ENCODE results near the gene SLCO4A1.

Gene SLCO4A1

GRCh38 chr20:62609811-62610757, 32.2 kb upstream of the SLCO4A1 start:
- H3K27me3 ChIP-seq (ENCODE audit: control insufficient read depth, insufficient read depth, low read length): no peaks in the 10 kb centered on the region
- H3K4me3 ChIP-seq (ENCODE audit: low read length): no peak overlapping the region
- no peaks in the 10 kb centered on the region for H3K36me3 ChIP-seq (ENCODE audit: control insufficient read depth, insufficient read depth, low read length)
- H3K4me1 ChIP-seq (ENCODE audit: control insufficient read depth, insufficient read depth, low read length): no peaks in the 10 kb centered on the region
- no peak overlapping the region for H3K9ac ChIP-seq (ENCODE audit: low read length)
- no peak overlapping the region for H3K27ac ChIP-seq (ENCODE audit: low read depth, low read length)

- no peaks in the 10 kb centered on the region for H3K36me3 ChIP-seq (ENCODE audit: control insufficient read depth, insufficient read depth, low read length)
- no peak overlapping the region for H3K27ac ChIP-seq (ENCODE audit: low read depth, low read length)
- no peak overlapping the region for H3K4me3 ChIP-seq (ENCODE audit: low read length)
- H3K4me1 ChIP-seq (ENCODE audit: control insufficient read depth, insufficient read depth, low read length): no peaks in the 10 kb centered on the region
- H3K9ac ChIP-seq (ENCODE audit: low read length): no peak overlapping the region
- H3K27me3 ChIP-seq (ENCODE audit: control insufficient read depth, insufficient read depth, low read length): no peaks in the 10 kb centered on the region
Observed at GRCh38 chr20:62611012-62611411, 31.3 kb upstream of the SLCO4A1 start.

GRCh38 chr20:62611819-62612218, 30.5 kb upstream of the SLCO4A1 start:
- Histone ChIP-seq H3K27ac (ENCODE audit: low read depth, low read length) (no peak overlapping the region), H3K4me1 (ENCODE audit: control insufficient read depth, insufficient read depth, low read length) (no peaks in the 10 kb centered on the region), H3K27me3 (ENCODE audit: control insufficient read depth, insufficient read depth, low read length) (no peaks in the 10 kb centered on the region), H3K9ac (ENCODE audit: low read length) (no peak overlapping the region), H3K4me3 (ENCODE audit: low read length) (no peak overlapping the region), H3K36me3 (ENCODE audit: control insufficient read depth, insufficient read depth, low read length) (no peaks in the 10 kb centered on the region)

GRCh38 chr20:62614085-62614960, 28.0 kb upstream of the SLCO4A1 start:
- Histone ChIP-seq H3K36me3 (ENCODE audit: control insufficient read depth, insufficient read depth, low read length) (no peaks in the 10 kb centered on the region), H3K27me3 (ENCODE audit: control insufficient read depth, insufficient read depth, low read length) (no peaks in the 10 kb centered on the region), H3K4me3 (ENCODE audit: low read length) (no peak overlapping the region), H3K27ac (ENCODE audit: low read depth, low read length) (no peak overlapping the region), H3K4me1 (ENCODE audit: control insufficient read depth, insufficient read depth, low read length) (no peaks in the 10 kb centered on the region), H3K9ac (ENCODE audit: low read length) (no peak overlapping the region)

- Histone ChIP-seq H3K4me1 (ENCODE audit: control insufficient read depth, insufficient read depth, low read length) (no peaks in the 10 kb centered on the region), H3K36me3 (ENCODE audit: control insufficient read depth, insufficient read depth, low read length) (no peaks in the 10 kb centered on the region), H3K9ac (ENCODE audit: low read length) (no peak overlapping the region), H3K4me3 (ENCODE audit: low read length) (no peak overlapping the region), H3K27ac (ENCODE audit: low read depth, low read length) (no peak overlapping the region), H3K27me3 (ENCODE audit: control insufficient read depth, insufficient read depth, low read length) (no peaks in the 10 kb centered on the region)
Observed at GRCh38 chr20:62614961-62615680, 27.2 kb upstream of the SLCO4A1 start.

- H3K4me3 ChIP-seq (ENCODE audit: low read length): no peak overlapping the region
- H3K27me3 ChIP-seq (ENCODE audit: control insufficient read depth, insufficient read depth, low read length): no peaks in the 10 kb centered on the region
- H3K27ac ChIP-seq (ENCODE audit: low read depth, low read length): no peak overlapping the region
- H3K36me3 ChIP-seq (ENCODE audit: control insufficient read depth, insufficient read depth, low read length): no peaks in the 10 kb centered on the region
- no peaks in the 10 kb centered on the region for H3K4me1 ChIP-seq (ENCODE audit: control insufficient read depth, insufficient read depth, low read length)
- no peak overlapping the region for H3K9ac ChIP-seq (ENCODE audit: low read length)
Observed at GRCh38 chr20:62615750-62616251, 26.5 kb upstream of the SLCO4A1 start.

- no peak overlapping the region for H3K27ac ChIP-seq (ENCODE audit: low read depth, low read length)
- no peak overlapping the region for H3K9ac ChIP-seq (ENCODE audit: low read length)
- no peak overlapping the region for H3K4me3 ChIP-seq (ENCODE audit: low read length)
Observed at GRCh38 chr20:62616728-62617621, 25.3 kb upstream of the SLCO4A1 start.

GRCh38 chr20:62617711-62618483, 24.4 kb upstream of the SLCO4A1 start:
- Histone ChIP-seq H3K4me3 (ENCODE audit: low read length) (no peak overlapping the region), H3K9ac (ENCODE audit: low read length) (no peak overlapping the region), H3K4me1 (ENCODE audit: control insufficient read depth, insufficient read depth, low read length) (no peaks in the 10 kb centered on the region), H3K27me3 (ENCODE audit: control insufficient read depth, insufficient read depth, low read length) (no peaks in the 10 kb centered on the region), H3K27ac (ENCODE audit: low read depth, low read length) (no peak overlapping the region), H3K36me3 (ENCODE audit: control insufficient read depth, insufficient read depth, low read length) (no peaks in the 10 kb centered on the region)

More at GRCh38 chr20:62616728-62617621, 25.3 kb upstream of the SLCO4A1 start:
- no peaks in the 10 kb centered on the region for H3K36me3 ChIP-seq (ENCODE audit: control insufficient read depth, insufficient read depth, low read length)
- H3K4me1 ChIP-seq (ENCODE audit: control insufficient read depth, insufficient read depth, low read length): no peaks in the 10 kb centered on the region
- no peaks in the 10 kb centered on the region for H3K27me3 ChIP-seq (ENCODE audit: control insufficient read depth, insufficient read depth, low read length)

GRCh38 chr20:62618611-62619529, 23.4 kb upstream of the SLCO4A1 start:
- peaks cover 6% of the 10 kb centered on the region for H3K4me1 ChIP-seq (ENCODE audit: control insufficient read depth, insufficient read depth, low read length)
- H3K27ac ChIP-seq (ENCODE audit: low read depth, low read length): no peak overlapping the region
- no peaks in the 10 kb centered on the region for H3K27me3 ChIP-seq (ENCODE audit: control insufficient read depth, insufficient read depth, low read length)
- H3K4me3 ChIP-seq (ENCODE audit: low read length): no peak overlapping the region
- no peaks in the 10 kb centered on the region for H3K36me3 ChIP-seq (ENCODE audit: control insufficient read depth, insufficient read depth, low read length)
- H3K9ac ChIP-seq (ENCODE audit: low read length): no peak overlapping the region

GRCh38 chr20:62620625-62621024, 21.7 kb upstream of the SLCO4A1 start:
- Histone ChIP-seq H3K36me3 (ENCODE audit: control insufficient read depth, insufficient read depth, low read length) (no peaks in the 10 kb centered on the region), H3K4me3 (ENCODE audit: low read length) (no peak overlapping the region), H3K27me3 (ENCODE audit: control insufficient read depth, insufficient read depth, low read length) (no peaks in the 10 kb centered on the region), H3K9ac (ENCODE audit: low read length) (no peak overlapping the region), H3K27ac (ENCODE audit: low read depth, low read length) (no peak overlapping the region), H3K4me1 (ENCODE audit: control insufficient read depth, insufficient read depth, low read length) (peaks cover 6% of the 10 kb centered on the region)
